ENCODE results near the gene PLEKHO2.

- TF ChIP-seq POLR2A (IDR thresholded peaks at IDR 0.05; ENCODE audit: low read depth, low read length): no peak
- no peak for TF ChIP-seq SPI1 (IDR thresholded peaks at IDR 0.05; ENCODE audit: low read depth, low read length)
- TF ChIP-seq POLR2AphosphoS5 (IDR thresholded peaks at IDR 0.05; ENCODE audit: low read depth, low read length): no peak
Observed at GRCh38 chr15:64902863-64903262, 61.1 kb downstream of the PLEKHO2 start.
